ENCODE data around the gene PHF12.

PHF12 gene

DNA sequence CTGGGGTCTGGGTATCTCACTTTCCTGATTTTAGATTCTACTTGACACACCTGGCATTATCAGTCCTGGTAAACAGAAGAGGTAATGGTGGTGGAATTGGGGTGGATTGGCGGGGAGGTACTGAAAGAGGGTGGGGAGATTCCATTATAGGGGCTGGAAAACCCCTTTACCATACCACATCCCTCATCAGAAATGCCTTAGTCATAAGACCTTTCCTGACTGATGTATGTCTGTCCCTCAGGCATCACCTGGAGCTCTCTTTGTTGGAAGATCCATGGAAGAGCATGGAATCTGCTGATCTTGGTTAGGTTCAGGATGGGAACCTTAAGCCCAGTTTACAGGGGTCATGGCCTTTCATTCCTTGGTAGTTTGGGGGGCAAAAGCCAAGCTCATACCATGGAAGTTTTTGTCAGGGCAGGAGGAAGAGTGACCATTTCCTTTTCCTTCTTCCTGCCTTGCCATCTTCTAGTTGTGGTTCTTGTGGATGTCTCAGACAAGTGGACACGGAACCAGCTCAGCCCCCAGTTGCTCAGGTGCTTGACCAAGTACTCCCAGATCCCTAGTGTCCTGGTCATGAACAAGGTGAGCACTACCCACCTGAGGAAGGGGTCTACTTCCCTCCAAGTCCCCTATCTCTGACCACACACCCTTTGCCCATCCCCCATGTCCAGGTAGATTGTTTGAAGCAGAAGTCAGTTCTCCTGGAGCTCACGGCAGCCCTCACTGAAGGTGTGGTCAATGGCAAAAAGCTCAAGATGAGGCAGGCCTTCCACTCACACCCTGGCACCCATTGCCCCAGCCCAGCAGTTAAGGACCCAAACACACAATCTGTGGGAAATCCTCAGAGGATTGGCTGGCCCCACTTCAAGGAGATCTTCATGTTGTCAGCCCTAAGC, 93.2 kb downstream of the PHF12 start:
- H3K36me3 ChIP-seq (ENCODE audit: insufficient read depth, low read length): peaks cover 35% of the 10 kb centered on the region

GRCh38 chr17:28856028-28856574, 95.2 kb downstream of the PHF12 start:
- no peak for ATAC-seq (ENCODE audit: insufficient read depth, low read depth)
- peaks cover 31% of the 10 kb centered on the region for H3K36me3 ChIP-seq (ENCODE audit: insufficient read depth, low read length)
- peaks cover 15% of the 10 kb centered on the region for H3K79me2 ChIP-seq (ENCODE audit: insufficient read depth, low read length)
- H2AFZ ChIP-seq (ENCODE audit: low read depth, low read length): no peak overlapping the region
- no peak overlapping the region for H3K27ac ChIP-seq (ENCODE audit: low read length)
- H3K9me3 ChIP-seq (ENCODE audit: insufficient read depth, low read length, severe bottlenecking): no peaks in the 10 kb centered on the region
- H3K4me1 ChIP-seq (ENCODE audit: insufficient read depth, low read length): peaks cover 21% of the 10 kb centered on the region
- peak overlapping the region in 1 of 2 experiments; percentile 82; a peak in 1 of 4 replicates for H3K4me3 ChIP-seq (ENCODE audit: low read depth in 1 of 2, low read length in 2 of 2)
- no peak overlapping the region; the same call in 1 of the 2 replicates for H3K9ac ChIP-seq (ENCODE audit: low read depth, low read length)
- H3K27me3 ChIP-seq (ENCODE audit: insufficient read depth, low read length, poor library complexity): no peaks in the 10 kb centered on the region
- peak overlapping the region; percentile 78 for H3K4me2 ChIP-seq (ENCODE audit: insufficient read depth, low read length)
- TF ChIP-seq EZH2 (IDR thresholded peaks at IDR 0.05; ENCODE audit: borderline replicate concordance, low read depth, low read length, severe bottlenecking): no peak
- TF ChIP-seq, protein P1, sequence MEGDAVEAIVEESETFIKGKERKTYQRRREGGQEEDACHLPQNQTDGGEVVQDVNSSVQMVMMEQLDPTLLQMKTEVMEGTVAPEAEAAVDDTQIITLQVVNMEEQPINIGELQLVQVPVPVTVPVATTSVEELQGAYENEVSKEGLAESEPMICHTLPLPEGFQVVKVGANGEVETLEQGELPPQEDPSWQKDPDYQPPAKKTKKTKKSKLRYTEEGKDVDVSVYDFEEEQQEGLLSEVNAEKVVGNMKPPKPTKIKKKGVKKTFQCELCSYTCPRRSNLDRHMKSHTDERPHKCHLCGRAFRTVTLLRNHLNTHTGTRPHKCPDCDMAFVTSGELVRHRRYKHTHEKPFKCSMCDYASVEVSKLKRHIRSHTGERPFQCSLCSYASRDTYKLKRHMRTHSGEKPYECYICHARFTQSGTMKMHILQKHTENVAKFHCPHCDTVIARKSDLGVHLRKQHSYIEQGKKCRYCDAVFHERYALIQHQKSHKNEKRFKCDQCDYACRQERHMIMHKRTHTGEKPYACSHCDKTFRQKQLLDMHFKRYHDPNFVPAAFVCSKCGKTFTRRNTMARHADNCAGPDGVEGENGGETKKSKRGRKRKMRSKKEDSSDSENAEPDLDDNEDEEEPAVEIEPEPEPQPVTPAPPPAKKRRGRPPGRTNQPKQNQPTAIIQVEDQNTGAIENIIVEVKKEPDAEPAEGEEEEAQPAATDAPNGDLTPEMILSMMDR (IDR thresholded peaks at IDR 0.05; ENCODE audit: borderline replicate concordance, extremely low read depth, low read length, poor library complexity, severe bottlenecking): no peak
- H4K20me1 ChIP-seq (ENCODE audit: insufficient read depth, low read length): no peaks in the 10 kb centered on the region
- no peak for DNase-seq

More for the DNA sequence above, 93.2 kb downstream of the PHF12 start:
- no peak overlapping the region for H3K9ac ChIP-seq (ENCODE audit: low read depth, low read length)
- ATAC-seq (ENCODE audit: insufficient read depth, low read depth) (no peak), DNase-seq (no peak)
- peaks cover 21% of the 10 kb centered on the region for H3K4me1 ChIP-seq (ENCODE audit: insufficient read depth, low read length)
- no peak overlapping the region for H3K4me2 ChIP-seq (ENCODE audit: insufficient read depth, low read length)
- no peak for TF ChIP-seq EZH2 (IDR thresholded peaks at IDR 0.05; ENCODE audit: borderline replicate concordance, low read depth, low read length, severe bottlenecking)
- TF ChIP-seq, protein P1 (IDR thresholded peaks at IDR 0.05; ENCODE audit: borderline replicate concordance, extremely low read depth, low read length, poor library complexity, severe bottlenecking): no peak
- no peaks in the 10 kb centered on the region for H3K27me3 ChIP-seq (ENCODE audit: insufficient read depth, low read length, poor library complexity)
- no peak overlapping the region for H3K27ac ChIP-seq (ENCODE audit: low read length)
- no peaks in the 10 kb centered on the region for H3K9me3 ChIP-seq (ENCODE audit: insufficient read depth, low read length, severe bottlenecking)
- no peak overlapping the region for H3K4me3 ChIP-seq (ENCODE audit: low read depth in 1 of 2, low read length in 2 of 2)
- H2AFZ ChIP-seq (ENCODE audit: low read depth, low read length): no peak overlapping the region
- no peaks in the 10 kb centered on the region for H4K20me1 ChIP-seq (ENCODE audit: insufficient read depth, low read length)
- H3K79me2 ChIP-seq (ENCODE audit: insufficient read depth, low read length): peaks cover 15% of the 10 kb centered on the region

DNA sequence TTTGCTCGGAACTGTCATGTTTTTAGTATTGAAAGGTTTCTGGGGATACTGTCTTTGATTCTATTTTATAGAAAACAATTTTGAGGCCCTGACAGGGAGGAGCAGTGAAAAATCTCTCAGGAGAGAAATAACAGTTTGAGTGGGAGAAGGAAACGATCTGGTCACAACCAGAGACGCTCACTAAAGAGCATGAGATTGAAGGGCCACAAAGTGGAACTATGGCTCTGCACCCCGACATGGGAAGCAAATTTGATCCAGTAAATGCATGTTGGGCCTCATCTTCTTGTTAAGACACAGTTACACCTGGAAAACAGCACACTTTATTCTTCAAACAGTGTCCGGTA, 96.0 kb downstream of the PHF12 start:
- Histone ChIP-seq H3K4me3 (ENCODE audit: low read depth in 1 of 2, low read length in 2 of 2) (peak overlapping the region; percentile 78 to 82), H4K20me1 (ENCODE audit: insufficient read depth, low read length) (no peaks in the 10 kb centered on the region), H3K9ac (ENCODE audit: low read depth, low read length) (peak overlapping the region; percentile 70), H3K9me3 (ENCODE audit: insufficient read depth, low read length, severe bottlenecking) (no peaks in the 10 kb centered on the region), H3K27me3 (ENCODE audit: insufficient read depth, low read length, poor library complexity) (no peaks in the 10 kb centered on the region), H3K4me1 (ENCODE audit: insufficient read depth, low read length) (peaks cover 21% of the 10 kb centered on the region), H3K36me3 (ENCODE audit: insufficient read depth, low read length) (peaks cover 26% of the 10 kb centered on the region), H3K4me2 (ENCODE audit: insufficient read depth, low read length) (peak overlapping the region; percentile 78), H3K79me2 (ENCODE audit: insufficient read depth, low read length) (peaks cover 15% of the 10 kb centered on the region), H2AFZ (ENCODE audit: low read depth, low read length) (peak overlapping the region; percentile 92), H3K27ac (ENCODE audit: low read length) (peak overlapping the region; percentile 74)
- DNase-seq: no peak
- TF ChIP-seq, protein P1 (IDR thresholded peaks at IDR 0.05; ENCODE audit: borderline replicate concordance, extremely low read depth, low read length, poor library complexity, severe bottlenecking): no peak
- TF ChIP-seq EZH2 (IDR thresholded peaks at IDR 0.05; ENCODE audit: borderline replicate concordance, low read depth, low read length, severe bottlenecking): no peak
- ATAC-seq (ENCODE audit: insufficient read depth, low read depth): no peak

Data from DND-41 (cell line).